K562 (cell line): ENCODE results near the gene DAGLA. TPM values are rescaled to one million over a fixed set of nuclear protein-coding genes. Genes with fewer than 3 reads are reported as not detected.

ENCODE experiments used
- MNT ChIP-seq, 2 experiments: fragments of 450-650 bp; conservative IDR thresholded peaks; 2 replicates each; pipeline ENCODE4 v1.6.1; 2017; ENCODE audit warnings: mild to moderate bottlenecking in 2 of 2, moderate library complexity in 2 of 2
- PBX2 ChIP-seq, 2 experiments: IDR thresholded peaks in 1 of 2; conservative IDR thresholded peaks in 1 of 2; 2 replicates each; pipeline ENCODE4 v1.6.1; 2016; ENCODE audit warnings: low read depth in 2 of 2, mild to moderate bottlenecking in 1 of 2, missing compliant biosample characterization in 1 of 2, missing genetic modification characterization in 1 of 2, moderate library complexity in 1 of 2
- POLR3G ChIP-seq: IDR thresholded peaks from 2 replicates; pipeline ENCODE4 v1.6.1; 2011; ENCODE audit not compliant: insufficient read length, insufficient replicate concordance; ENCODE audit errors: extremely low read depth
- ZNF184 ChIP-seq: sonication (generic); formaldehyde crosslinking; IDR thresholded peaks from 2 replicates; pipeline ENCODE4 v1.5.0; 2020; ENCODE audit warnings: missing genetic modification reagents
- ZNF583 ChIP-seq: fragments of 250-450 bp; sonication (Bioruptor Pico); IDR thresholded peaks from 2 replicates; pipeline ENCODE4 v1.4.0; 2020
- polyA plus RNA-seq, 8 experiments: library from polyadenylated mRNA; depleted of rRNA in 4 of 8; stranded (reverse) in 5 of 8; unstranded in 3 of 8; fragments of >200 nt; fragmentation: Nextera tagmentation in 2 of 8; fragmentation: Illumina TruSeq in 1 of 8; extraction: Ambion mirVana in 2 of 8; extraction: Trizol in 1 of 8; gene quantifications; 2 replicates each; pipeline versions ENCODE4 v1.2.1 to v1.2.3, GENCODE V29; 2011 to 2014; ENCODE audit warnings: inconsistent platforms in 1 of 8, missing spikeins in 1 of 8
- total RNA-seq, 7 experiments: library from RNA; depleted of rRNA in 6 of 7; stranded (reverse); fragments of >200 nt in 6 of 7; fragmentation: Illumina TruSeq in 2 of 7; extraction: Trizol in 2 of 7; gene quantifications; 2 replicates each; pipeline versions ENCODE4 v1.2.1 to v1.2.3, GENCODE V29; 2011 to 2021; ENCODE audit warnings: low replicate concordance in 1 of 7

Gene DAGLA
- total and polyA plus RNA-seq, 9 of the 15 experiments (the other 6 are each of a cell fraction or from before 2014, with no cell fraction given): 0.03 to 0.16 (median 0.04) TPM; not detected in 4

- no peak for TF ChIP-seq ZNF583 (CRISPR knock-in tag)
- TF ChIP-seq PBX2 (CRISPR knock-in tag; IDR thresholded peaks at IDR 0.05; ENCODE audit: low read depth): no peak
- no peak for TF ChIP-seq PBX2 (tag; conservative IDR thresholded peaks at IDR 0.05; ENCODE audit: low read depth)
- no peak for TF ChIP-seq MNT (conservative IDR thresholded peaks at IDR 0.05)
- no peak for TF ChIP-seq ZNF184
- TF ChIP-seq POLR3G: no peak
- TF ChIP-seq, all 486 proteins: peak for 0
These were observed 81.4 kb downstream of the DAGLA start (continued) for GRCh38 chr11:61761440-61762222.
